SIG-M5 treated with dmso at 0.1 percent for 504 hours (cell line): ENCODE results near the gene HLA-E.

Experiments used
- DNase-seq: peaks from one replicate; lab custom pipeline; 2025; ENCODE audit not compliant: unreplicated experiment; lab: John Stamatoyannopoulos, UW

The HLA-E gene

GRCh38 chr6:30533460-30534294, 44.4 kb downstream of the HLA-E start:
- no peak for DNase-seq

- no peak for DNase-seq
These were observed 48.6 kb downstream of the HLA-E start for GRCh38 chr6:30537931-30538330.

- peak; percentile 72 for DNase-seq
These were observed 52.5 kb downstream of the HLA-E start for GRCh38 chr6:30541515-30542403.

GRCh38 chr6:30542404-30542725, 53.1 kb downstream of the HLA-E start:
- DNase-seq: no peak

- no peak for DNase-seq
These were observed 53.6 kb downstream of the HLA-E start for GRCh38 chr6:30542915-30543314.
